Measurements from ENCODE around the gene USP15. TPM values are rescaled to one million over a fixed set of nuclear protein-coding genes. Genes with fewer than 3 reads are reported as not detected.

USP15 gene
- total RNA-seq, 2 donors from 2014 or later, result 41.1 to 49.7 TPM

- no peak for TF ChIP-seq CTCF (IDR thresholded peaks at IDR 0.05)
- no peaks in the 10 kb centered on the region for H3K36me3 ChIP-seq
- peaks cover 0 to 7% of the 10 kb centered on the region in 2 donors for H3K9me3 ChIP-seq
- peaks cover 0 to 18% of the 10 kb centered on the region in 2 donors for H3K4me1 ChIP-seq
- no peaks in the 10 kb centered on the region for H3K27me3 ChIP-seq
- H3K27ac ChIP-seq, result no peak overlapping the region
- no peak overlapping the region for H3K4me3 ChIP-seq
- no peak for DNase-seq (ENCODE audit: low spot score)
Observed at GRCh38 chr12:62282057-62282774, 22.0 kb downstream of the USP15 start.

DNA sequence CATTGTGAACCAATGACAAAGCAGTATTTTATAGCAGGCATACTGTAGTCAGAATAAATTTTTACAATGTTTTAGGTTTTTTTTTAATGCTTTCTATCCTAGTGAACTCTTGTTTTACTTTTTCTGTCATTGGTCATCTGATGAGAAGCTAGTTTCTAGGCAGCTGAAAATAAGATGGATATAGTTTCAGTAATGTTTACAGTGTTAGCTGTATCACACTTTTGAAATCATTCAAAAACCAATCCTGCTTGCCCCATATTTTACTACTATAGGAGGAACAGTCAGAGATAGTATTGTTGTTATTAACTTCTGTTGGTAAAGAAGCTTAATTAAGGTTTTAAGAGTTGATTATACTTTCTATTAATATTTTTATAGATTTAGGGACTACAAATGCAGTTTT is 24.5 kb downstream of the USP15 start:
- H3K4me1 ChIP-seq, result peaks cover 0 to 18% of the 10 kb centered on the region in 2 donors
- TF ChIP-seq CTCF (IDR thresholded peaks at IDR 0.05), result no peak
- peaks cover 0 to 7% of the 10 kb centered on the region in 2 donors for H3K9me3 ChIP-seq
- no peak for DNase-seq (ENCODE audit: low spot score)
- no peak overlapping the region for H3K27ac ChIP-seq
- H3K27me3 ChIP-seq, result no peaks in the 10 kb centered on the region
- H3K36me3 ChIP-seq, result no peaks in the 10 kb centered on the region
- no peak overlapping the region for H3K4me3 ChIP-seq

DNA sequence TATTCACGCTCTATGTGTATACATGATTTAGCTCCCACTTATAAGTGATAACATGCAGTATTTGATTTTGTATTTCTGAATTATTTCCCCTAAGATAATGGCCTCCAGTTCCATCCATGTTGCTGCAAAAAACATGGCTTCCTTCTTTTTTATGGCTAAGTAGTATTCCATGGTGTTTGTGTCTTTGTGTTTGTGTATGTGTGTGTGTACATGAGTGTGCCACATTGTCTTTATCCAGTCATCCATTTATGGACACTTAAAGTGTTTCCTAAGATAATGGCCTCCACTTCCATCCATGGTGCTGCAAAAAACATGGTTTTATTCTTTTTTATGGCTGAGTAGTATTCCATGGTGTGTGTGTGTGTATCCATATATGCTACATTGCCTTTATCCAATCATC is 25.1 kb downstream of the USP15 start:
- Histone ChIP-seq H3K4me1 (peaks cover 0 to 18% of the 10 kb centered on the region in 2 donors), H3K36me3 (no peaks in the 10 kb centered on the region), H3K4me3 (no peak overlapping the region), H3K27ac (no peak overlapping the region), H3K9me3 (peaks cover 0 to 10% of the 10 kb centered on the region in 2 donors), H3K27me3 (no peaks in the 10 kb centered on the region)
- no peak for DNase-seq (ENCODE audit: low spot score)
- TF ChIP-seq CTCF (IDR thresholded peaks at IDR 0.05), result no peak

DNA sequence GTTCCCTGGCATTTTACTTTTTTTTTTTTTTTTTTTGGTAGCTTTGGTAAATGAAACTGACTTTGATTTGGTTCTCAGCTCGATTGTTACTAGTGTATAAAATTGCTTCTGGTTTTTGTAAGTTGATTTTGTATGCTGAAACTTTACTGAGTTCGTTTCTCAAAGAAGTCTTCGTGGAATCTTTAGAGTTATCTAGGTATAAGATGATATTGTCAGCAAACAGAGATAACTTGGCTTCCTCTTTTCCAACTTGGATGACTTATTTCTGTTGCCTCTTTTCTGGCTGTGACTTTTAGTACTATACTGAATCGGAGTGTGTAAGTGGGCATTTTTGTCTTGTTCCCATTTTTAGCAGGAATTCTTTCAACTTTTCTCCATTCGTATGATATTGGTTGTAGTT is 28.1 kb downstream of the USP15 start:
- no peak for TF ChIP-seq CTCF (IDR thresholded peaks at IDR 0.05)
- H3K4me3 ChIP-seq, result no peak overlapping the region
- no peak for DNase-seq (ENCODE audit: low spot score)
- peaks cover 0 to 24% of the 10 kb centered on the region in 2 donors for H3K4me1 ChIP-seq
- peaks cover 0 to 18% of the 10 kb centered on the region in 2 donors for H3K9me3 ChIP-seq
- no peaks in the 10 kb centered on the region for H3K36me3 ChIP-seq
- H3K27me3 ChIP-seq, result no peaks in the 10 kb centered on the region
- H3K27ac ChIP-seq, result no peak overlapping the region

- peaks cover 0 to 11% of the 10 kb centered on the region in 2 donors for H3K9me3 ChIP-seq
- no peak for TF ChIP-seq CTCF (IDR thresholded peaks at IDR 0.05)
- no peaks in the 10 kb centered on the region for H3K27me3 ChIP-seq
- no peak overlapping the region for H3K27ac ChIP-seq
- no peak overlapping the region for H3K4me3 ChIP-seq
- peaks cover 15% of the 10 kb centered on the region for H3K36me3 ChIP-seq
- no peak for DNase-seq (ENCODE audit: low spot score)
- peaks cover 0 to 31% of the 10 kb centered on the region in 2 donors for H3K4me1 ChIP-seq
Observed at GRCh38 chr12:62290846-62291245, 30.6 kb downstream of the USP15 start.

Measured in right atrium auricular region (tissue), 2 donors.